UCSD-AML1 (cell line): Measurements from ENCODE around the gene FOXRED2.
"Not testable (repeated sequence)": the region's sequence is repeated elsewhere in the genome, so short reads cannot be mapped to it uniquely, and the experiment has no call there.

Experiments
- DNase-seq: peaks from one replicate; lab custom pipeline; 2025; ENCODE audit not compliant: unreplicated experiment; lab: John Stamatoyannopoulos, UW

The FOXRED2 gene

GRCh38 chr22:36519906-36520305, 13.1 kb upstream of the FOXRED2 start:
- DNase-seq: not testable (repeated sequence)

GRCh38 chr22:36514766-36515165, 7.9 kb upstream of the FOXRED2 start:
- DNase-seq: no peak

GRCh38 chr22:36512991-36513390, 6.2 kb upstream of the FOXRED2 start:
- no peak for DNase-seq

GRCh38 chr22:36512333-36512732, 5.5 kb upstream of the FOXRED2 start:
- no peak for DNase-seq

- DNase-seq: peak; percentile 21
Observed at GRCh38 chr22:36510966-36511881, 4.4 kb upstream of the FOXRED2 start.

GRCh38 chr22:36510384-36510783, 3.5 kb upstream of the FOXRED2 start:
- no peak for DNase-seq

- no peak for DNase-seq
Observed at GRCh38 chr22:36507518-36508010, 724 bp upstream of the FOXRED2 start.

GRCh38 chr22:36505998-36506635, 723 bp downstream of the FOXRED2 start:
- no peak for DNase-seq

GRCh38 chr22:36497910-36498665, 8.8 kb downstream of the FOXRED2 start:
- DNase-seq: no peak

GRCh38 chr22:36493690-36494110, 13.1 kb downstream of the FOXRED2 start:
- DNase-seq: peak; percentile 81

GRCh38 chr22:36492109-36492508, 14.7 kb downstream of the FOXRED2 start:
- DNase-seq: no peak

GRCh38 chr22:36491155-36491554, 15.7 kb downstream of the FOXRED2 start:
- no peak for DNase-seq

GRCh38 chr22:36486619-36487384, 20.0 kb downstream of the FOXRED2 start:
- DNase-seq: peak; percentile 48

- peak; percentile 93 for DNase-seq
Observed at GRCh38 chr22:36481393-36482168, 25.3 kb downstream of the FOXRED2 start, which contains the start of gene TXN2. Gene TXN2 (minus strand): TSS chr22:36481640. CDS start chr22:36480837, 803 bp downstream.

GRCh38 chr22:36480941-36481392, 25.9 kb downstream of the FOXRED2 start:
- no peak for DNase-seq

- no peak for DNase-seq
Observed at GRCh38 chr22:36478966-36479365, 27.9 kb downstream of the FOXRED2 start.

GRCh38 chr22:36475341-36475740, 31.5 kb downstream of the FOXRED2 start:
- DNase-seq: no peak

GRCh38 chr22:36472689-36473088, 34.2 kb downstream of the FOXRED2 start:
- no peak for DNase-seq

GRCh38 chr22:36471341-36471821, 35.5 kb downstream of the FOXRED2 start:
- no peak for DNase-seq

- peak; percentile 38 for DNase-seq
Observed at GRCh38 chr22:36470994-36471331, 35.9 kb downstream of the FOXRED2 start.
